ENCODE results near the gene TEX44.
"Not testable (repeated sequence)": the region's sequence is repeated elsewhere in the genome, so short reads cannot be mapped to it uniquely, and the experiment has no call there.

TEX44 gene

GRCh38 chr2:231573698-231574421 is 18.8 kb upstream of the TEX44 start:
- no peak overlapping the region for H3K4me3 ChIP-seq (ENCODE audit: low read depth, low read length)
- no peak for DNase-seq (ENCODE audit: low read depth)
- TF ChIP-seq, protein P1, sequence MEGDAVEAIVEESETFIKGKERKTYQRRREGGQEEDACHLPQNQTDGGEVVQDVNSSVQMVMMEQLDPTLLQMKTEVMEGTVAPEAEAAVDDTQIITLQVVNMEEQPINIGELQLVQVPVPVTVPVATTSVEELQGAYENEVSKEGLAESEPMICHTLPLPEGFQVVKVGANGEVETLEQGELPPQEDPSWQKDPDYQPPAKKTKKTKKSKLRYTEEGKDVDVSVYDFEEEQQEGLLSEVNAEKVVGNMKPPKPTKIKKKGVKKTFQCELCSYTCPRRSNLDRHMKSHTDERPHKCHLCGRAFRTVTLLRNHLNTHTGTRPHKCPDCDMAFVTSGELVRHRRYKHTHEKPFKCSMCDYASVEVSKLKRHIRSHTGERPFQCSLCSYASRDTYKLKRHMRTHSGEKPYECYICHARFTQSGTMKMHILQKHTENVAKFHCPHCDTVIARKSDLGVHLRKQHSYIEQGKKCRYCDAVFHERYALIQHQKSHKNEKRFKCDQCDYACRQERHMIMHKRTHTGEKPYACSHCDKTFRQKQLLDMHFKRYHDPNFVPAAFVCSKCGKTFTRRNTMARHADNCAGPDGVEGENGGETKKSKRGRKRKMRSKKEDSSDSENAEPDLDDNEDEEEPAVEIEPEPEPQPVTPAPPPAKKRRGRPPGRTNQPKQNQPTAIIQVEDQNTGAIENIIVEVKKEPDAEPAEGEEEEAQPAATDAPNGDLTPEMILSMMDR (conservative IDR thresholded peaks at IDR 0.05; ENCODE audit: low read depth, low read length) = no peak

GRCh38 chr2:231575612-231576256 is 16.9 kb upstream of the TEX44 start:
- TF ChIP-seq, protein P1 (conservative IDR thresholded peaks at IDR 0.05; ENCODE audit: low read depth, low read length) = no peak
- no peak for DNase-seq (ENCODE audit: low read depth)
- H3K4me3 ChIP-seq (ENCODE audit: low read depth, low read length) = no peak overlapping the region

DNA sequence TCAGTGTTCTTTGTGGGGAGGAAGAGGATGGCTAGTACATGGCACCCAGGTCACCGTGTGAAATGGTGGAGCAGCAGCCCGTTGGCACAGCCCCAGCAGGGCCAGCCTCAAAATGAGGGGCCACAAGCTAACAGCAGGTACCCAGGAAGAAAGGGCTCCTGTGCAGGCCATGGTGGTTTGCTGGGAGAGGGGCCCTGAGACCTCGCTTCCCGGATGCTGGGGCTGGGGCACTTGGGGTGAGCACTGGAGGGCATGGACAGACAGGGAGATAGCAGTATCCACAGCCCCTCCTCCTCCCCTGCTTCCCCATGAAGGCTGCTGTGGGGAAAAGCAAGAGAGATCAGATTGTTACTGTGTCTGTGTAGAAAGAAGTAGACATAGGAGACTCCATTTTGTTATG is 16.2 kb upstream of the TEX44 start:
- no peak for DNase-seq (ENCODE audit: low read depth)
- TF ChIP-seq, protein P1 (conservative IDR thresholded peaks at IDR 0.05; ENCODE audit: low read depth, low read length) = no peak
- no peak overlapping the region for H3K4me3 ChIP-seq (ENCODE audit: low read depth, low read length)

DNA sequence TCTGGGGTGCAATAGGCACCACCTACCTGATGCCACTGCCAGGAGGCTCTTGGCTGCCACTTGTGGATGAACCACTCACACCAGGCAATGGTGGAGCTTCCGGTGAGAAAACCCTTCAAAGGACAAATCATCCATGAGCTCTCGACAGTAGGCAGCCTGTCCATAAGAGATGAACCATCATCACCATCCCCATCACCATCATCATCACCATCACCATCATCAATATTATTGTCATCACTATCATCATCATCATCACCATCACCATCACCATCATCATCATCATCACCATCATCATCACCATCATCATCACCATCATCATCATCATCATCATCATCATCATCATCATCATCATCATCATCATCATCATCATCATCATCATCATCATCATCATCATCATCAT is 14.0 kb upstream of the TEX44 start:
- not testable (repeated sequence) for H3K4me3 ChIP-seq (ENCODE audit: low read depth, low read length); DNase-seq (ENCODE audit: low read depth)

GRCh38 chr2:231579560-231579959 is 13.1 kb upstream of the TEX44 start:
- no peak for DNase-seq (ENCODE audit: low read depth)
- H3K4me3 ChIP-seq (ENCODE audit: low read depth, low read length) = no peak overlapping the region
- TF ChIP-seq, protein P1 (conservative IDR thresholded peaks at IDR 0.05; ENCODE audit: low read depth, low read length) = no peak

- DNase-seq (ENCODE audit: low read depth) = no peak
- H3K4me3 ChIP-seq (ENCODE audit: low read depth, low read length) = no peak overlapping the region
- TF ChIP-seq, protein P1 (conservative IDR thresholded peaks at IDR 0.05; ENCODE audit: low read depth, low read length) = no peak
Measured at GRCh38 chr2:231581328-231581727, 11.3 kb upstream of the TEX44 start.

- H3K4me3 ChIP-seq (ENCODE audit: low read depth, low read length) = no peak overlapping the region
- no peak for DNase-seq (ENCODE audit: low read depth)
- TF ChIP-seq, protein P1 (conservative IDR thresholded peaks at IDR 0.05; ENCODE audit: low read depth, low read length) = no peak
Measured at GRCh38 chr2:231583982-231584381, 8.7 kb upstream of the TEX44 start.

DNA sequence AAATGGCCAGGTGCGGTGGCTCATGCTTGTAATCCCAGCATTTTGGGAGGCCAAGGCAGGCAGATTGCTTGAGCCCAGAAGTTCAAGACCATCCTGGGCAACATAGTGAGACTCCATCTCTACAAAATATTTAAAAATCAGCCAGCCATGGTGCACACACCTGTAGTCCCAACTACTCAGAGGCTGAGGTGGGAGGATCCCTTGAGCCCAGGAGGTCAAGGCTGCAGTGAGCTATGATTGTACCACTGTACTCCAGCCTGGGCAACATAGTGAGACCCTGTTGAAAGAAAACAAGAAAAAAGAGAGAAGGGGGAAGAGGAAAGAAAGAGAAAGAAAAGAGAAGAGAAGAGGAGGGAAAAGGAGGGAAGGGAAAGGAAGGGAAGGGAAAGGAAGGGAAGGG is 4.9 kb upstream of the TEX44 start:
- not testable (repeated sequence) for DNase-seq (ENCODE audit: low read depth); H3K4me3 ChIP-seq (ENCODE audit: low read depth, low read length)
